ENCODE data around the gene CD177. TPM values are rescaled to one million over a fixed set of nuclear protein-coding genes. Genes with fewer than 3 reads are reported as not detected.
"Not testable (repeated sequence)": the region's sequence is repeated elsewhere in the genome, so short reads cannot be mapped to it uniquely, and the experiment has no call there.

Gene CD177
- total RNA-seq, 1 donor from 2014 or later, result not detected

- DNase-seq (ENCODE audit: extremely low spot score, unreplicated experiment), result no peak
- Mint-ChIP-seq H3K27me3 (peaks cover 5% of the 10 kb centered on the region), H3K4me3 (no peak overlapping the region), H3K4me1 (ENCODE audit: unreplicated experiment) (no peaks in the 10 kb centered on the region), H3K9me3 (no peaks in the 10 kb centered on the region), H3K27ac (no peak overlapping the region), H3K36me3 (no peaks in the 10 kb centered on the region)
- no peak for TF ChIP-seq CTCF (conservative IDR thresholded peaks at IDR 0.05)
These were observed 18.4 kb downstream of the CD177 start for GRCh38 chr19:43371909-43372308.

GRCh38 chr19:43372462-43372861, 19.0 kb downstream of the CD177 start:
- no peaks in the 10 kb centered on the region for H3K4me1 Mint-ChIP-seq (ENCODE audit: unreplicated experiment)
- no peak for DNase-seq (ENCODE audit: extremely low spot score, unreplicated experiment)
- H3K27me3 Mint-ChIP-seq, result peaks cover 5% of the 10 kb centered on the region
- no peaks in the 10 kb centered on the region for H3K9me3 Mint-ChIP-seq
- no peaks in the 10 kb centered on the region for H3K36me3 Mint-ChIP-seq
- H3K4me3 Mint-ChIP-seq, result no peak overlapping the region
- no peak for TF ChIP-seq CTCF (conservative IDR thresholded peaks at IDR 0.05)
- no peak overlapping the region for H3K27ac Mint-ChIP-seq

- H3K27me3 Mint-ChIP-seq; H3K4me1 Mint-ChIP-seq (ENCODE audit: unreplicated experiment); DNase-seq (ENCODE audit: extremely low spot score, unreplicated experiment); H3K27ac Mint-ChIP-seq; H3K9me3 Mint-ChIP-seq; H3K4me3 Mint-ChIP-seq; H3K36me3 Mint-ChIP-seq: not testable (repeated sequence)
These were observed 24.1 kb downstream of the CD177 start for GRCh38 chr19:43377624-43378023.

- H3K36me3 Mint-ChIP-seq, result no peaks in the 10 kb centered on the region
- peaks cover 6% of the 10 kb centered on the region for H3K27me3 Mint-ChIP-seq
- no peaks in the 10 kb centered on the region for H3K9me3 Mint-ChIP-seq
- DNase-seq (ENCODE audit: extremely low spot score, unreplicated experiment), result no peak
- H3K27ac Mint-ChIP-seq, result no peak overlapping the region
- H3K4me3 Mint-ChIP-seq, result no peak overlapping the region
- H3K4me1 Mint-ChIP-seq (ENCODE audit: unreplicated experiment), result no peaks in the 10 kb centered on the region
- TF ChIP-seq CTCF (conservative IDR thresholded peaks at IDR 0.05), result no peak
These were observed 26.5 kb downstream of the CD177 start for GRCh38 chr19:43380008-43380407.

GRCh38 chr19:43380771-43381386, 27.4 kb downstream of the CD177 start:
- no peak overlapping the region for H3K4me3 Mint-ChIP-seq
- H3K4me1 Mint-ChIP-seq (ENCODE audit: unreplicated experiment), result no peaks in the 10 kb centered on the region
- H3K27me3 Mint-ChIP-seq, result peaks cover 6% of the 10 kb centered on the region
- DNase-seq (ENCODE audit: extremely low spot score, unreplicated experiment), result no peak
- no peak for TF ChIP-seq CTCF (conservative IDR thresholded peaks at IDR 0.05)
- H3K9me3 Mint-ChIP-seq, result no peaks in the 10 kb centered on the region
- no peak overlapping the region for H3K27ac Mint-ChIP-seq
- H3K36me3 Mint-ChIP-seq, result no peaks in the 10 kb centered on the region

GRCh38 chr19:43382586-43383216, 29.2 kb downstream of the CD177 start:
- not testable (repeated sequence) for H3K36me3 Mint-ChIP-seq; DNase-seq (ENCODE audit: extremely low spot score, unreplicated experiment); H3K9me3 Mint-ChIP-seq; H3K4me1 Mint-ChIP-seq (ENCODE audit: unreplicated experiment); H3K4me3 Mint-ChIP-seq; H3K27ac Mint-ChIP-seq; H3K27me3 Mint-ChIP-seq

- not testable (repeated sequence) for H3K4me1 Mint-ChIP-seq (ENCODE audit: unreplicated experiment); H3K4me3 Mint-ChIP-seq; H3K27me3 Mint-ChIP-seq; DNase-seq (ENCODE audit: extremely low spot score, unreplicated experiment); H3K9me3 Mint-ChIP-seq; H3K36me3 Mint-ChIP-seq; H3K27ac Mint-ChIP-seq
These were observed 29.8 kb downstream of the CD177 start for GRCh38 chr19:43383254-43383653.

GRCh38 chr19:43383759-43384158, 30.3 kb downstream of the CD177 start:
- H3K4me3 Mint-ChIP-seq; H3K27ac Mint-ChIP-seq; H3K9me3 Mint-ChIP-seq; DNase-seq (ENCODE audit: extremely low spot score, unreplicated experiment); H3K27me3 Mint-ChIP-seq; H3K4me1 Mint-ChIP-seq (ENCODE audit: unreplicated experiment); H3K36me3 Mint-ChIP-seq: not testable (repeated sequence)

- not testable (repeated sequence) for H3K27ac Mint-ChIP-seq; H3K4me1 Mint-ChIP-seq (ENCODE audit: unreplicated experiment); DNase-seq (ENCODE audit: extremely low spot score, unreplicated experiment); H3K27me3 Mint-ChIP-seq; H3K9me3 Mint-ChIP-seq; H3K36me3 Mint-ChIP-seq; H3K4me3 Mint-ChIP-seq
These were observed 37.5 kb downstream of the CD177 start for GRCh38 chr19:43390903-43391551.

GRCh38 chr19:43391552-43391935, 38.1 kb downstream of the CD177 start:
- H3K4me3 Mint-ChIP-seq; H3K36me3 Mint-ChIP-seq; H3K9me3 Mint-ChIP-seq; H3K27me3 Mint-ChIP-seq; H3K27ac Mint-ChIP-seq; H3K4me1 Mint-ChIP-seq (ENCODE audit: unreplicated experiment); DNase-seq (ENCODE audit: extremely low spot score, unreplicated experiment): not testable (repeated sequence)
